Measurements from ENCODE around the gene PSMF1.
"Not testable (repeated sequence)": the region's sequence is repeated elsewhere in the genome, so short reads cannot be mapped to it uniquely, and the experiment has no call there.

PSMF1 gene

GRCh38 chr20:1216527-1217427 lies 98.4 kb downstream of the PSMF1 start:
- not testable (repeated sequence) for DNase-seq

Measured in CD4-positive, alpha-beta T cell treated with Interleukin-17A for 4 hours (primary cell).